Mucosa of rectum (tissue), 2 donors: ENCODE results near the gene SHB.
A peak's percentile ranks its signal among the peaks of the same experiment; 100 is the strongest.

Experiments used
- H3K27ac ChIP-seq, 2 donors: one replicate each; pipeline ENCODE4 v1.7.0; 2013; ENCODE audit warnings: inconsistent platforms in 2 of 2, low read depth in 2 of 2, low read length in 2 of 2
- H3K27me3 ChIP-seq, 2 donors: one replicate each; pipeline ENCODE4 v1.7.0; 2013; ENCODE audit warnings: low read length in 2 of 2; ENCODE audit not compliant: control insufficient read depth in 2 of 2, insufficient read depth in 2 of 2
- H3K36me3 ChIP-seq, 2 donors: one replicate each; pipeline ENCODE4 v1.7.0; 2013; ENCODE audit warnings: low read length in 2 of 2; ENCODE audit not compliant: control insufficient read depth in 2 of 2, insufficient read depth in 2 of 2
- H3K4me1 ChIP-seq, 2 donors: one replicate each; pipeline ENCODE4 v1.7.0; 2013; ENCODE audit warnings: low read length in 2 of 2, mild to moderate bottlenecking in 1 of 2; ENCODE audit not compliant: control insufficient read depth in 2 of 2, insufficient read depth in 2 of 2
- H3K4me3 ChIP-seq, 2 donors: one replicate each; pipeline ENCODE4 v1.7.0; 2013; ENCODE audit warnings: low read length in 2 of 2
- H3K9ac ChIP-seq, 2 donors: one replicate each; pipeline ENCODE4 v1.7.0; 2013; ENCODE audit warnings: low read length in 2 of 2, low read depth in 1 of 2, mild to moderate bottlenecking in 1 of 2
- H3K9me3 ChIP-seq, 2 donors: one replicate each; pipeline ENCODE4 v1.7.0; 2013; ENCODE audit warnings: low read length in 2 of 2; ENCODE audit not compliant: control insufficient read depth in 2 of 2
- donor health status: healthy.
- donor health status: Normal muscosa, but diverticular disease.

SHB gene

GRCh38 chr9:38074441-38074961, 5.5 kb upstream of the SHB start:
- Histone ChIP-seq H3K27ac (peak overlapping the region; percentile 64 to 70), H3K27me3 (no peaks in the 10 kb centered on the region), H3K4me3 (no peak overlapping the region), H3K9me3 (no peaks in the 10 kb centered on the region), H3K36me3 (no peaks in the 10 kb centered on the region), H3K9ac (peak overlapping the region in 1 of 2 donors; percentile 9), H3K4me1 (peaks cover 16 to 22% of the 10 kb centered on the region in 2 donors)

GRCh38 chr9:38073882-38074281, 4.9 kb upstream of the SHB start:
- peak overlapping the region; percentile 64 to 70 for H3K27ac ChIP-seq

GRCh38 chr9:38071470-38072134, 2.6 kb upstream of the SHB start:
- Histone ChIP-seq H3K36me3 (no peaks in the 10 kb centered on the region), H3K4me3 (no peak overlapping the region), H3K27me3 (no peaks in the 10 kb centered on the region), H3K27ac (no peak overlapping the region), H3K9me3 (no peaks in the 10 kb centered on the region), H3K4me1 (peaks cover 25 to 33% of the 10 kb centered on the region in 2 donors), H3K9ac (no peak overlapping the region)

More at GRCh38 chr9:38073882-38074281, 4.9 kb upstream of the SHB start:
- H3K36me3 ChIP-seq = no peaks in the 10 kb centered on the region
- H3K9me3 ChIP-seq = no peaks in the 10 kb centered on the region
- H3K27me3 ChIP-seq = no peaks in the 10 kb centered on the region
- no peak overlapping the region for H3K9ac ChIP-seq
- peaks cover 16 to 22% of the 10 kb centered on the region in 2 donors for H3K4me1 ChIP-seq
- no peak overlapping the region for H3K4me3 ChIP-seq

DNA sequence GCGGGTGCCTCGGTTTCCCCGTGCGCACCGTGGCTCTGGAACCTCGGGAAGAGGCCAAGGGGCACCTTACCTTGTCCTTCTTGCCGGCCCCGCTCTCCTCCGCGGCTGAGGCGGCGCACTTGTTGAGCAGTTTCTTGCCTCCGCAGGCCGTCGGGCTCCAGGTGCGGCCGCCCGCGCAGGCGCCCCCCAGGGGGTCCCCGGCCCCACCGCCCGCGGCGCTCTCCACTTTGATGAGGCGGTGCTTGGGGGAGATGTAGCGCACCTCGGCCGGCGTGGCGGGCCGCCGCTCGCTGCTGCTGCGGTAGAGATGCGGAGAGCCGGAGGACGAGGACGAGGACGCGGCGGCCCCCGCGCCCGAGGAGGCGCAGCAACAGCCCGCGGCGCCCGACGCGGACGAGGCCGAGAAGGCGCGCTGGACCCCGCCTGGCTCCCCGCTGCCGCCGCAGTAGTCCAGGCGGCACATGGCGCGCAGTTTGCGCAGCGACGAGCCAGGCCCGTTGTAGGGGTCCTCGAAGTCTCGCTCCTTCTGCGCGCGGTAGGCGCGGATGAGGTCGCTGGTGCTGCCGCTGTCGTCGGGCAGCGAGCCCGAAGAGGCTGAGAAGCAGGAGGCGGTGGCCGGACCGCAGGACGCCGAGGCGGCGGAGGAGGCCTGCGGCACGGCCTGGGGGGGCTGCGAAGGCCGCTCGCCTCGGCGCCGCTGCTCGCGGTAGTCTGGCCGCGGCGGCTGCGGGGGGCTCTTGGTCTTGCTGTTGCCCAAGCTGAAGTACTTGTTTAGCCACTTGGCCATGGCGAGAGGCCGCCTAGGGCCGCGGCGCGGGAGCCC, 957 bp downstream of the SHB start:
- peak overlapping the region; percentile 78 to 89 for H3K27ac ChIP-seq
- peak overlapping the region; percentile 63 to 85 for H3K9ac ChIP-seq
- peaks cover 34 to 42% of the 10 kb centered on the region in 2 donors for H3K4me1 ChIP-seq
- no peaks in the 10 kb centered on the region for H3K36me3 ChIP-seq
- H3K27me3 ChIP-seq = no peaks in the 10 kb centered on the region
- no peaks in the 10 kb centered on the region for H3K9me3 ChIP-seq
- peak overlapping the region; percentile 79 to 85 for H3K4me3 ChIP-seq

DNA sequence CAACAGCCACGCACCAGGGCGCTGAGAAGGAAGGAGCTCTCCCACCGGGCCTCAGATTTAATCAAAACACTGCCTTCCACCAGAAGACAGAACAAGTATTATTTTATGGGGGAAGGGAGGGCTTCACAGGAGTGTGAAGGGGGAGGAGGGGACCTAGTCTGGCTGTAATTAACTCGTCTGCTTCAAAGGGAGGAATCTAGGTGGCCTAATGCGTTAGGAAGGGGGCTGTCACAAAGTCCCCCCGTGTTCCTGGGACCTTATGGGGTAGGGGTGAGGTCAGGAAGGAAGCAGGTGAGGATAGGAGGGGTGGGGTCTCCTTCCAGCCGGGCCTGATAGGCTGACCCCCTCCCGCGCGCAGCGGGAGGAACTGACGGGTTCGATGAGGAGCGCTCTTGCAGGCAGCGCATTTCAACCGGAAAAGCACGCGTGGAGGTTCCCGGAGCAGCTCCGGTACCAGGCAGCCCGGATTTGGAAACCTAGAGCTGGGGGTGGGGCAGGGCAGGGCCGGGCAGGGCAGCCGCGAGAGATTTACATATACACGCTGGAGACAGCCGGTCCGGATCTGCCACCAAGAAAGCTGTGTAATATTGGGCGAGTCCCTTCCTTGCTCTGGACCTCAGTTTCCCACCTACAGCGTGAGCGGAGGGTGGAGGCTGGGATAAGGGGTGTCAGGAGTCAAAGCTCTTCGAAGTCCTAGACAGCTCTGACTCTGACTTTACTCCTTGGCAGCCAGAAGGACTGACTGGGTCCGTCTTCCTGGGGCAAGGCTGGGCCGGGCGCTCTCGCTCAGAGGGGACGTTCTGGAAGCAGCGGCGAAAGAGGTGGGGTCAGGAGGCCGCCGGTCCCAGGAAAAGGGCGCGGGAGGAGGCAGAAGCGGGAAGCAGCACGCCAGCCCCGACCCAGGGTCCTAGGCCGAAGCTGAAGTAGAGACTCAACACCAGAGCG, 1.8 kb downstream of the SHB start:
- no peaks in the 10 kb centered on the region for H3K27me3 ChIP-seq
- H3K36me3 ChIP-seq = no peaks in the 10 kb centered on the region
- H3K27ac ChIP-seq = peak overlapping the region; percentile 78 to 79
- H3K9me3 ChIP-seq = no peaks in the 10 kb centered on the region
- H3K4me3 ChIP-seq = peak overlapping the region; percentile 79 to 85
- peak overlapping the region; percentile 63 to 85 for H3K9ac ChIP-seq
- peaks cover 34 to 46% of the 10 kb centered on the region in 2 donors for H3K4me1 ChIP-seq

GRCh38 chr9:38066197-38066913, 2.7 kb downstream of the SHB start:
- Histone ChIP-seq H3K36me3 (no peaks in the 10 kb centered on the region), H3K4me3 (peak overlapping the region; percentile 79 to 85), H3K27ac (peak overlapping the region; percentile 78 to 79), H3K9ac (peak overlapping the region in 1 of 2 donors; percentile 85), H3K27me3 (no peaks in the 10 kb centered on the region), H3K9me3 (no peaks in the 10 kb centered on the region), H3K4me1 (peaks cover 37 to 47% of the 10 kb centered on the region in 2 donors)

DNA sequence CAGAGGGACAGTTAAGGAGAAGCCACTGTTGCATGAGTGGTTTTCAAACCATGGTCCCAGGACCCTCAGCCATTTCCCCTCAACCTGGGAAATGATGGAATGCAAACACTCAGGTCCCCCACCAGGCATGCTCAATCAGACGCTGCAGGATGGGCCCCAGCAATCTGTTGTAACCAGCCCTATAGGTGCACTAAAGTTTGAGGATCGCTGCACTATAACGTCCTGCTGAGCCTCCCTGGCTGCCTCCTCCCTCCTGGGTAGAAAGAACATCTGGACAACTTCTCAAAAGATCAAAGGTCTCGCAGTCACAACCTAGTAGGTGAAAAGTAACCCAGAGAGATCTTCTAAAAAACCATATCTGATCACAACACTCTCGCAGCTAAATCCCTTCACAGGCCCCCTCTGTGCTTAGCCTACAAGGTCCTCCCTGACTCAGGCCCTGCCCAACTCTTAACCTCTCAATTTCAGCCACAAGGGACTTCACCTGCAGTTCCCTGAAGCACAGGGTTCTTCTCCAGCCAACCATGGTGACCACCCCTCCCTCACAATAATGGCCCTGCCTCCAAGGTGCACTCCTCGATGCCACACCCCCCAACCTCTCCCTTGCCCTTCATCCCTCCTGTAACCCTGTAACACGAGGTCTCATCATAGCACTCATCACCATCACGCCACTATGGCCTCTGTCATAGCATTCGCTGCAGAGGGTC, 3.5 kb downstream of the SHB start:
- Histone ChIP-seq H3K4me1 (peaks cover 33 to 41% of the 10 kb centered on the region in 2 donors), H3K27me3 (no peaks in the 10 kb centered on the region), H3K27ac (peak overlapping the region; percentile 8 to 79), H3K4me3 (peak overlapping the region in 1 of 2 donors; percentile 85), H3K9me3 (no peaks in the 10 kb centered on the region), H3K9ac (no peak overlapping the region), H3K36me3 (no peaks in the 10 kb centered on the region)

DNA sequence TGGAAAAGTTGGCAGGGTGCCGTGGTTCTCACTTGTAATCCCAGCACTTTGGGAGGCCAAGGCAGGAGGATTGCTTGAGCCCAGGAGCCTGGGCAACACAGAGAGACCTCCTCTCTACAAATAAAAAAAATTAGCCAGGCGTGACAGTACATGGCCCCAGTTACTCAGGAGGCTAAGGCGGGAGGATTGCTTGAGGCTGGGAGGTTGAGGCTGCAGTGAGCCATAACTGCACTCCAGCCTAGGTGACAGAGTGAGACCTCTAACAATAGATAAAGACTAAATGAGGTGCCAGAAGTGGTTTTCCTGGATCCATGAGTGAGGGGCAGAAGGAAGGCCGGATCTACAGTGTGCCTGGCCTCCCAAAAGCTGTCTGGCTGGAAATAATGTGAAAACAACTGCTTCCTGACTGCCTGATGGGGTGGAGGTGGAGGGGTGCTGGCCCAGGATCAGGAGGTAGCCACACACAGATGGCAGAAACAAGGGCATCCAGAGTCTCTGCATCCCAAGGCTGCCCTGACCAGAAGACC, 4.1 kb downstream of the SHB start:
- H3K9me3 ChIP-seq = no peaks in the 10 kb centered on the region
- H3K4me3 ChIP-seq = peak overlapping the region in 1 of 2 donors; percentile 13
- H3K36me3 ChIP-seq = no peaks in the 10 kb centered on the region
- peaks cover 28 to 36% of the 10 kb centered on the region in 2 donors for H3K4me1 ChIP-seq
- H3K27ac ChIP-seq = peak overlapping the region in 1 of 2 donors; percentile 79
- no peaks in the 10 kb centered on the region for H3K27me3 ChIP-seq
- no peak overlapping the region for H3K9ac ChIP-seq
